HT1080 (cell line): ENCODE results near the gene USP10. TPM values are rescaled to one million over a fixed set of nuclear protein-coding genes. Genes with fewer than 3 reads are reported as not detected.
A peak's percentile ranks its signal among the peaks of the same experiment; 100 is the strongest.

Experiments
- DNase-seq: peaks from one replicate; pipeline ENCODE4 v3.0.0-alpha.2; 2015; ENCODE audit warnings: low read depth
- polyA plus RNA-seq, 2 experiments: library from polyadenylated mRNA; depleted of rRNA; stranded (reverse); fragments of >200 nt; gene quantifications; 2 replicates each; pipeline ENCODE4 v1.2.3, GENCODE V29; 2015
- total RNA-seq: library from RNA; depleted of rRNA; stranded (reverse); fragments of >200 nt; shearing (Covaris generic); gene quantifications from 2 replicates; pipeline ENCODE4 v1.2.3, GENCODE V29; 2014; rRNA removed

The USP10 gene, protein sequence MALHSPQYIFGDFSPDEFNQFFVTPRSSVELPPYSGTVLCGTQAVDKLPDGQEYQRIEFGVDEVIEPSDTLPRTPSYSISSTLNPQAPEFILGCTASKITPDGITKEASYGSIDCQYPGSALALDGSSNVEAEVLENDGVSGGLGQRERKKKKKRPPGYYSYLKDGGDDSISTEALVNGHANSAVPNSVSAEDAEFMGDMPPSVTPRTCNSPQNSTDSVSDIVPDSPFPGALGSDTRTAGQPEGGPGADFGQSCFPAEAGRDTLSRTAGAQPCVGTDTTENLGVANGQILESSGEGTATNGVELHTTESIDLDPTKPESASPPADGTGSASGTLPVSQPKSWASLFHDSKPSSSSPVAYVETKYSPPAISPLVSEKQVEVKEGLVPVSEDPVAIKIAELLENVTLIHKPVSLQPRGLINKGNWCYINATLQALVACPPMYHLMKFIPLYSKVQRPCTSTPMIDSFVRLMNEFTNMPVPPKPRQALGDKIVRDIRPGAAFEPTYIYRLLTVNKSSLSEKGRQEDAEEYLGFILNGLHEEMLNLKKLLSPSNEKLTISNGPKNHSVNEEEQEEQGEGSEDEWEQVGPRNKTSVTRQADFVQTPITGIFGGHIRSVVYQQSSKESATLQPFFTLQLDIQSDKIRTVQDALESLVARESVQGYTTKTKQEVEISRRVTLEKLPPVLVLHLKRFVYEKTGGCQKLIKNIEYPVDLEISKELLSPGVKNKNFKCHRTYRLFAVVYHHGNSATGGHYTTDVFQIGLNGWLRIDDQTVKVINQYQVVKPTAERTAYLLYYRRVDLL
- 72.2 and 99.8 TPM in 2 replicates for total RNA-seq
- polyA plus RNA-seq (2015; cell fraction: cytosol; rRNA removed) = 74.6 and 85.2 TPM in 2 replicates
- polyA plus RNA-seq (2015; cell fraction: nucleus; rRNA removed) = 83.0 and 95.3 TPM in 2 replicates

DNA sequence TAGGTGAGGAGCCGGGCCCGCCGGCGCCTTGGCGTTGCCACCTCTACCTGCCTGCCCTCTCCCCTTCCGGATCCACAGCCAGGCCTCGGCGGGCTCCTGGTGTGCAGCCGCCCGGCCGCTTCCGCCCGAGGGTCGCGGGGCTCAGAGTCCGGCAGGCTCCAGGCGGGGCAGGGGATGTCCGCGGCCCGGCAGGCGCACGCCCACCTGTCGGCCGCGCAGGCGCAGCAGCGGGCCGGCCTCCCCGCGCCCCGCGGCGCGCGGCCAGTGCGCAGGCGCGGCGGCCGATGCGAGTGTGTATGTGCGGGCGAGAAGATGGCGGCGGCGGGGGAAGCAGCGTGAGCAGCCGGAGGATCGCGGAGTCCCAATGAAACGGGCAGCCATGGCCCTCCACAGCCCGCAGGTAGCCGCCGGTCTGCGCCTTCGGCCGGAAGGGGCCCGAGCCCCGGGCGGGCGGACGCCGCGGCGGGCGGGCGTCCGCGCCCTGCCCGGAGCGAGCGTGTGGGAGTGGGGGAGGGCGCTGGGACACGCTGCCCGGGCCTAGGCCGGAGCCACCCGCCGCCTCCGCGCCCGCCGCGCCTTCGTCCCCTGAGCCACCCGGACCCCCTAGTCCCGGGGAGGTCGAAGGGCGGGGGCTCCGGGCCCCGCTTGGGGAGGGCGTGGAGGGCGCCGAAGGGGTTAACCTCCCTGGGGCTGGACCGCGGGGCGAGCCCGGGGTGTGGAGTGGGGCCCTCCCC is at the start of gene USP10:
USP10 (plus strand) TSS at position 289 of the 734 bp plus-strand sequence; CDS start at position 380, 91 bp downstream.
- DNase-seq = peak; percentile 45

DNA sequence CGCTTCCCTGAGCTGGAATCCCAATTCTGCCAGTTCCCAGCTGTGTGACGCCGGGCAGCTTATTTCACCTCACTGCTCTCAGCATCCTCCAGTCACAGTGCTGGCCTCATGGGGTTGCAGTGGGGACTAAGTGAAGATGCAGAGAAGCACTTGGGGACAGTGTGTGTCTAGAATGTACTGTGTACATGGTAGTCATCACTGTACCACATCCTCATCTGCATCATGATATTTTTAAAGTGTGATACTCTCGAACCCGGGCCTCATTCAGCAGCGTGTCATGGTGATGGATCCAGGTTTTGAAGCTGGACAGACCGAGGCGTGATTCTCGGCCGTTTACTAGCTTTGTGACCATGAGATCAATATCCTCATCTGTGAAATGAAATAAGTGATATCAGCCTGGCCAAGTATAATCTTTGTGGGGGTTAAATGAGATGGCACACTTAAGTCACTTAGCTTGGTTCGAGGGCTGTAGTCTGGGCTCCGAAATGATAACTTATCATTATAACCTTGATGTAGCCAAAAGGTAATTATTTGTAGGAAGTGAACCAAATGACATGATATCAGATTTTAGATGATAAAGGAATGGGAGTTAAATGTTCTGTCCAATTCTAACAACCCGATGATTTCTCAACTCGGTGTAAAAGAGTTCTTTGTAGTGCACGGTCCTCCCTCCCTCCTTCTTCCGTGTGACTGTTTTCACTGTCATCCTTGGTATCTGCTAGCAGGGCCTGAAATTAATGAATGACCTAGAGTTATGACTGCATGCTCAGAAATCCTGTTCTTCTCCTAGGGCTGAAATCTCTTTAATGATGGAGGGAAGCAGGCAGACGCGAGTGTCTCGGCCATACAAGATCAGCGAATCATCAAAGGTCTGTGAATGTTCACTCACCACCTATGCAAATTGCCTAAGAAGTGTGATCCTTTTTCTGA is 49.5 kb upstream of the USP10 start:
- DNase-seq = no peak

DNA sequence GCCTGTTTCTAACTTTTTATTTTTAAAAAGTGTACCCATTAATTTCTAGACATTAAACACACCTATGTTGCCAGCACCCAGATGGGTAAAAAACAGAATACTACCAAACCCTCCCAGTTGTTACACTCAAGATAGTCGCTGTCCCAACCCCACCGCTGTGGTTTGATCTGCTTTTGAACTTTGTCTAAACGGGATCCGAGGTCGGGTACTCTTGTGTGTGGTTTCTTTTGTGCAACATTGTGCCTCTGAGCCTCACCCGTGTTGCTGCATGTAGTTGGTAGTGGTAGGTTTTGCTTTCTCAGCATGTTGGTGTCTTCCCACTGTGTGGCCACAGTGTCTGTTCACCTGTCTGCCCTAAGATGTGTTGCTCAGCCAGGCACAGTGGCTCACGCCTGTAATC is 47.2 kb upstream of the USP10 start:
- no peak for DNase-seq

DNA sequence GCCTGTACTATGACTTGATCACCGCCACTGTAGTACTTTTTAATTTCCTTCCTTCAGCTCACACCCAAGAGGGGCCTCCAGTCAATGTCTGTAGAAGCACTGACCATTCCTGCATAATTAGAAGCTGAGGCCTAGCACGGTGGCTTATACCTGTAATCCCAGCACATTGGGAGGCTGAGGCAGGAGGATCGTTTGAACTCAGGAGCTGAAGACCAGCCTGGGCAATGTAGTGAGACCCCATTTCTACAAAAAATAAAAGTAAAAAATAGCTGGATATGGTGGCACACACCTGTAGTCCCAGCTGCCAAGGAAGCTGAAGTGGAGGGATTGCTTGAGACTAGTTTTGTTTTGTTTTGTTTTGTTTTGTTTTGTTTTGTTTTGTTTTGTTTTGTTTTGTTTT is 45.6 kb upstream of the USP10 start:
- no peak for DNase-seq

DNA sequence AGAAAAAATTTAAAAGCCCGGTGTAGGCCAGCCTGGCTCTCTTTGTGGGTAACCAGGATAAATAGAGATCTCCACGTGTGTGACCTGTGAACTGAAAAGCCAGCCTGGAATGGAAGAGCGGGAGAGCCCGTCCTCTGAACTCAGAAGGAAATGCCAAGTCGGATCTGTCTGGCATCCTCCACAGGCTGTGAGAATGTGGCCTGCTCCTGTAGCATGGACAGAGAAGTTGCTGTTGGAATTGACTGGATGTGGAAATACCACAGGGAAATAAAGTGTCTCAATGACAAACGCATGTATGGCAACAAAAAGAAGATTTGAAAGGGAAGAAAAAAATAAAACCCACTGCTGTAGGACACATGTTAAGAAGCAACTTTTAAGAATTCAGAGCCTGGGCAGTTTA is 44.8 kb upstream of the USP10 start:
- DNase-seq = no peak

DNA sequence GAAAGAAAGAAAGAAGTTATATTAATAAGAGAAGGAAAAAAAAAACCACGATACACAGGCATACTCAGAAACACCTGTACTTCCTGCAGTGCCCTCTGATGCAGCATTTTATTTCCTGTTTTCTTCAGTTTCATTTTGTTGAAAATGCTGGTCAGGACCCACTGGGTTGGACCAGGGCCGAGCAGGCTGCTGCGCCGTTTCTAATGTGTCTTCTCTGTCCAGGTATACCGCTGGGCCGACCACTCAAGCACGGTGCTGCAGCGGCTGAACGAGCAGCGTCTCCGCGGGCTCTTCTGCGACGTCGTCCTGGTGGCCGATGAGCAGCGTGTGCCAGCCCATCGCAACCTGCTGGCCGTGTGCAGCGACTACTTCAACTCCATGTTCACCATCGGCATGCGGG is 43.2 kb upstream of the USP10 start:
- DNase-seq = no peak

DNA sequence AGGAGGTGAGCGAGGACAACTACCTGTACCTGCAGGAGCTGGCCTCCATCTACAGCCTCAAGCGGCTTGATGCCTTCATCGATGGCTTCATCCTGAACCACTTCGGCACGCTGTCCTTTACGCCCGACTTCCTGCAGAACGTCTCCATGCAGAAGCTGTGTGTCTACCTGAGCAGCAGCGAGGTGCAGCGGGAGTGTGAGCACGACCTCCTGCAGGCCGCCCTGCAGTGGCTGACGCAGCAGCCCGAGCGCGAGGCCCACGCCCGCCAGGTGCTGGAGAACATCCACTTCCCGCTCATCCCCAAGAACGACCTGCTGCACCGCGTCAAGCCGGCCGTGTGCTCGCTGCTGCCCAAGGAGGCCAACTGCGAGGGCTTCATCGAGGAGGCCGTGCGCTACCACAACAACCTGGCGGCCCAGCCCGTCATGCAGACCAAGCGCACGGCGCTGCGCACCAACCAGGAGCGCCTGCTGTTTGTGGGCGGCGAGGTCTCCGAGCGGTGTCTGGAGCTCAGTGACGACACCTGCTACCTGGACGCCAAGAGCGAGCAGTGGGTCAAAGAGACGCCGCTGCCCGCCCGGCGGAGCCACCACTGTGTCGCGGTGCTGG is 42.5 kb upstream of the USP10 start:
- no peak for DNase-seq

DNA sequence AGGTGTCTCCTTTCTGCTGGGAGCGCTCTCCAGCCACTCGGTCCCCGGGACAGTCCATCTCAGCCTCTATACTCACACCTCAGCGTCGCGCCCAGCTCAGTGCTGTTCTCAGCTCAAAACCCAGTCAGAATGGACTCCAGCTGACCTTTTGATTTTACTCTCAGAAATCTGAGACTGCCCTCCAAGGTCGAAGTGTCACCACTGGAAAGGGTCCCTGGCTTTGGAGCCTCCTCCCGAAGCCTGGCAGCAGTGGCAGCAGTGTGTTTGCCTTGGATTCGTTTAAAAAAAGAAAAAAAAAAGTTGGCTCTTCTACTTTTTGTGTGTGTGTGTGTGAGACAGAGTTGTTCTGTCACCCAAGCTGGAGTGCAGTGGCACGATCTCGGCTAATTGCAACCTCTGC is 41.1 kb upstream of the USP10 start:
- DNase-seq = no peak

DNA sequence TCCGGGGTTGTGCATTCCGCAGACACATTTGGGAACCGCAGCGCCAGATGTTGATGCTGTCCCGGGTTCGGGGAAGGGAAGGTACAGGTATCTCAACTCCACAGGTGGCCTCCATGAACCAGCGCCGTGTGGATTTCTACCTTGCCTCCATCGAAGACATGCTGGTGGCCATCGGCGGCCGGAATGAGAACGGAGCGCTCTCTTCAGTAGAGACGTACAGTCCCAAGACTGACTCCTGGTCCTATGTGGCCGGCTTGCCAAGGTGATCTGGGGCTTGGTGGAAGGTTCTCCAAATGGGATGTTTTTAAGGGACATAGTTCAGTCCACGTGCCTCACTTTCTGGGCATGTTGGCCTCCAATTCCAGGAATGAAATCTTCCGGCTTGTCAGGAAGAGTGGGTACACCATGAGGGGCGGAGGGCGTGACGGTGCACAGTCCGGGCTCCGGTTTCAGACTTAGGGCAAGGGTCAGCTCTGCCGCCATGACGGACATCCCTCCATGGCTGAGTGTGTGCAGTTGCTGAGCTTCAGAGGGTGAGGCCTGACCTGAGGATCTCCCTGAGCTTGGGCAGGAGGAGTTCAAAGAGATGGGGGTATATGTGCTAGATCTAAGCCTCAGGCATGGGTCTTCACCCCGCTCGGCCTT is 40.0 kb upstream of the USP10 start:
- DNase-seq = no peak

DNA sequence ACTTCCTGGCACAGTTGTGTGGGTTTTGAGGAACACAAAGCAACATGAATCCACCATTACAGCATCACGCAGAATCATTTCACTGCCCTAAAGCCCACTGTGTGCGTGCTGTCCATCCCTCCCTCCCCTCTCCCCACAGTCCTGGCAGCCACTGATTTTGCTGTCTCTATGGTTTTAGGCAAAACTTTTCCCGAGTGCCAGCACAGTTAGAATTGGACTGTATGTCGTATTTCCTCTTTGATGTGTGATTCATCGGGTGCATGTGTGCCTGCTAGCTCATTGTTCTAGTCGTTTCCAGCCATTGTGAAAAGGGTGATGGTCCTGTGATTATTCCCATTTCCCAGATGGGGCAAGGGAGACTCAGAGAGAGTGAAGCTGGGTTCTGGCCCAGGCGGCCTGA is 38.8 kb upstream of the USP10 start:
- DNase-seq = no peak

DNA sequence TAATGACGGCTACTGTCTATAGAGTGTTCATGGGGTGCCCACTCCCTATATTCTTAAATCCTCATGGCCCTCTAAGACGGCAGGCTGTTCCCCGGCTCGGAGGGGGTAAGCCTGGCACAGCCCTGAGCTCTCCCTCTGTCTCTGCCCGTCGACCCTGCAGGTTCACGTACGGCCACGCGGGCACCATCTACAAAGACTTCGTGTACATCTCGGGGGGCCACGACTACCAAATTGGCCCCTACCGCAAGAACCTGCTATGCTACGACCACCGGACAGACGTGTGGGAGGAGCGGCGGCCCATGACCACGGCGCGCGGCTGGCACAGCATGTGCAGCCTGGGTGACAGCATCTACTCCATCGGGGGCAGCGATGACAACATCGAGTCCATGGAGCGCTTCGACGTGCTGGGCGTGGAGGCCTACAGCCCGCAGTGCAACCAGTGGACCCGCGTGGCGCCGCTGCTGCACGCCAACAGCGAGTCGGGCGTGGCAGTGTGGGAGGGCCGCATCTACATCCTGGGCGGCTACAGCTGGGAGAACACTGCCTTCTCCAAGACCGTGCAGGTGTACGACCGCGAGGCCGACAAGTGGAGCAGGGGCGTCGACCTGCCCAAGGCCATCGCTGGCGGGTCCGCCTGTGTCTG is 38.3 kb upstream of the USP10 start:
- DNase-seq = no peak

DNA sequence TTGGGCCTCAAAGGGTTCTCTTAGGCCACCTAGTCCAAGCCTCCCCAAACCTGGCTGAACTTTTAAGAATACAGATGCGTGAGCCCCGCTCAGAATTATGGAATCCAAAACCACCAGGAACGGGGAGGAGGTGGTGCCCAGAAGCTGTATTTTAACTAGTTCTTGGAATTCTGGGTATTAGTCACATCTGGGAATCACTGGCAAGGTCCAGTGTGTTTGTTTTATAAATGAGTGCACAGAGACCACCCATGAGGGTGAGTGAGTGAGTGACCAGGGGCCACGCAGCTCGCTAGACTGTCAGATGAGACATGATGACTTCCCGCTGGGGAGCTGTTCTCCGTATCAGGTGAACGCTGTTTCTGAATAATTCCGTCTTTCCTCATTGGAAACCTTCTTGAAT is 37.3 kb upstream of the USP10 start:
- DNase-seq = no peak

DNA sequence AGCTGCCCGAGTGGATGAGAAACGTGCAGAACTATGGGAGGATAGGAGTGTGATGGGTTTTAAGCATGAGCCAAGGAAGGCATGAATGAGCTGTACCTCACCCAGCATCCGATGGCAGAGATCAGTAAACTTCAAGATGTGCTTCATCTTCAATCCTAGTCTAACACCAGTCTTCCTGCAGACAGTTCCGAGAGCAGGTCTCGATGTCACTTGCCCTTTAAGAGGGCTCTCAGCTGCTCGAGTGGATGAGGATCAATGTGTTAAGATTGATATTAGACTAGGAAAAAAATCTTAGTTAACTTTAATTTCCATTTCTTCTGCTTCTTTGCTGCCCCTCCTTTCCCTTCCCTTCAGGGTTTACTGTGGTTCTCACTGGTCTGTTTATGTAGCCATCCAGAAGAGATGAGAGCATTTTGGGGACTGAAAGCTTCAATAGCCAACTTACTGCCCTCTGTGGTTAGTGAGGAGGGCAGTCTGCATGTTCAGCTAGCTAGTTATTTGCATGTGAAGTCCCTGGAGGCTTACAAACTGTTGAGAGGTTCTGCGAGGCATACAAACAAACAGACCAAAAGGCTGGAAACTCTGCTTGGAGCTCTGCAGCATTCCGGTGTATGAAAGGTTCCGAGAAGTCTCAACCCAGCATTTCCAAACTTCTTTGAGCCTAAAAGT is 36.2 kb upstream of the USP10 start:
- no peak for DNase-seq

DNA sequence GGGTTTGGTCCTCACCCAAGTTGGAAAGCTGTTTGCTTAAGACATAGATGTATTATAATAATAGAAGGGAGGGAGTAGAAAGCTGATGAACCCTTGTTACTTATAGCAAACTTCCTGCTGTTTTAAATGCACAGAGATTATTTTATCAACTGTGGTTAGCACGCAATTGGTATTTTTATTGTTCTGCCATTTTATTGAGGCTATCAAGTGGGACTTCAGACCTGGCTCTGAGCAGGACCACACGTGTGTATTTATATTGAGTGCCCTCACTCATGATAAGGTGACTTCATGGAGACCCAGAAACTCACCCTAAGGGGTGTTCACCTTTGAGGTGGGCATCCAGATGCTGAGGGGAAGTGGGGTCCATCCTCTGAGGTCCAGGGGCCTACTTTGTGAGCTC is 34.4 kb upstream of the USP10 start:
- no peak for DNase-seq

DNA sequence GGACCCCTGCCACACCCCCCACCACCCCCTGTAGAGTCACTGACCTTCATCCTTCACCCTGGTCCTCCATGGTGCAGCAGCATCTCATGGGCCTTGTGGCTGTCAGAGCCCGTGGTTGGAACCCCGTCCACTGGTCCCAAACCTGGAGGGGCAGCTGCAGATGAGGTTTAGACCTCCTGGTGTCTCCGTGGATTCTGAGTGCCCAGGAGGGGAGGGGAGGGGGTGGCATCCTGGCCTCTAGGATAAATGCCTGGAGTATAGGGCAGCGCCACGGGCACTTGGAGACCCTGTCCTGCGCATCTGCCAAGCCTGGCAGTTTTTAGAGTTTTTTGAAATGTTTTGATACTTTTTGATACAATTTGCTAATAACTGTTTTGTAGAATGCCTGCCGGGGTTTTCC is 34.0 kb upstream of the USP10 start:
- no peak for DNase-seq

DNA sequence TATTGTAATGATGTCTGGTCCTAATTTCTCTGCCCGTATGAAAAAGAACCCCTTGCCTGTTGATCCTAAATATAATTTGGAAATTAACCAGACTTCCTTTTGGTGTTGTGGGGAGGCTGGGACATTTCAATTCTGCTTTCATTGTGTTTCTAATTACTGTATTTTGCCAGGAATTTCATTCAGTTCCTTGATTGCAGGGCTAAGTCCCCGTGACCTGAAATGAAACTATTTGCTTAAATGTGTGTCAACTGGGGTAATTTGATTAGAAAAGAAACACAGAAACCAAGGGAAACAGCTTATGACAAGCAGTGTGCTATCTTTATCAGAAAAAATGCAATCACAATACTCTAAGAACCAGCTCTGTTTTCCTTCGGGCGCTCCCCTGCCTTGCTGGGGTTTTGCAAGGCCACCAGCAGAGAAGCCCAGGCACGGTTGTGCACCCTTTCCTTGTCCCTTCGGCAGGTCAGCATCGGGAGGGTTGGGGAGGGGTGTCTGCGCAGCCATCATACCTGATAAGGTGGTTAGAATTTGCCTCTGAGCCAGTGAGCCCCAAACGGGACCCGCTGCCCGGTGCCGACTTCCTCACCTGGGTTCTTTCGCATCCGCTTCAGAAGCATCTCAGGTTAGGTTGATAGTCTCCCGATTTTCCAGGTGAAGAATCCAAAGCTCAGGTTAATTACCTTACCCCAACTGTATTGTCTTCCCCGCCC is 32.0 kb upstream of the USP10 start:
- no peak for DNase-seq

DNA sequence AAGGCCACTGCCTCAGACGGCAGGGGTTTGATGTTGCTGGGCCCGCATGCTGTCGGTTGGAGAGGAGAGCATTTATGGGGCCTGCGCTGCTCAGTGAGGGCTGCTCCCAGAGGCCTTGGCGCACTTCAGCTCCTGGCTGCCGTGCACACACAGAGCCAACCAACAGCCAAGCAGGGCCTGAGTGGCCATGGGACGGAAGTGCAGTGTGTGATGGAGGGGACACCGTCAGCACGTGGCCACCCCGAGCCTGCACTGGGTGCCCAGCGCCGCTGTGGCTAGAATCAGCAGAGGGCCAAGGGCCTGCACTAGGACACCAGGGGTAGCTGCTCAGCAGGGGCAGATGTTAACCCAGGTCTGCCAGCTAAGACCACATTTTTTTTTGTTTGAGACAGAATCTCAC is 29.7 kb upstream of the USP10 start:
- no peak for DNase-seq
